HG03280 (cell line): Measurements from ENCODE around the gene MRC2.
"Not testable (repeated sequence)": the region's sequence is repeated elsewhere in the genome, so short reads cannot be mapped to it uniquely, and the experiment has no call there.

Source experiments
- ATAC-seq: cut with Tn5 transposase; IDR thresholded peaks from one replicate; pipeline ENCODE4 v1.9.1; 2021; ENCODE audit warnings: mild to moderate bottlenecking, moderate library complexity; ENCODE audit not compliant: unreplicated experiment

Gene MRC2

DNA sequence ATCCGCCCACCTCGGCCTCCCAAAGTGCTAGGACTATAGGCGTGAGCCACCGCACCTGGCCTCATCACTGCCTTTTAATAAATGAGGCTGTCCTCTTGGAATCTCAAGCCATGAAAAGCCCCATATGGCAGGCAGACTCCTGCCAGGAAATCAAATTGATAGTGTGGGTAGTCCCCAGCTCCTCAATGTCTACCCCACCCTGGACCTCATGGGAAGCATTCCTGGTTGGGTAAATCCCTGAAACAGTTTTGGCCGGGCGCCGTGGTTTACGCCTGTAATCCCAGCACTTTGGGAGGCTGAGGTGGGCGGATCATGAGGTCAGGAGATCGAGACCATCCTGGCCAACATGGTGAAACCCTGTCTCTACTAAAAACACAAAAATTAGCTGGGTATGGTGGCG is 71.0 kb downstream of the MRC2 start:
- ATAC-seq, result not testable (repeated sequence)

GRCh38 chr17:62700964-62701705 is 73.7 kb downstream of the MRC2 start:
- no peak for ATAC-seq

- no peak for ATAC-seq
Measured at GRCh38 chr17:62701706-62702085, 74.2 kb downstream of the MRC2 start.

DNA sequence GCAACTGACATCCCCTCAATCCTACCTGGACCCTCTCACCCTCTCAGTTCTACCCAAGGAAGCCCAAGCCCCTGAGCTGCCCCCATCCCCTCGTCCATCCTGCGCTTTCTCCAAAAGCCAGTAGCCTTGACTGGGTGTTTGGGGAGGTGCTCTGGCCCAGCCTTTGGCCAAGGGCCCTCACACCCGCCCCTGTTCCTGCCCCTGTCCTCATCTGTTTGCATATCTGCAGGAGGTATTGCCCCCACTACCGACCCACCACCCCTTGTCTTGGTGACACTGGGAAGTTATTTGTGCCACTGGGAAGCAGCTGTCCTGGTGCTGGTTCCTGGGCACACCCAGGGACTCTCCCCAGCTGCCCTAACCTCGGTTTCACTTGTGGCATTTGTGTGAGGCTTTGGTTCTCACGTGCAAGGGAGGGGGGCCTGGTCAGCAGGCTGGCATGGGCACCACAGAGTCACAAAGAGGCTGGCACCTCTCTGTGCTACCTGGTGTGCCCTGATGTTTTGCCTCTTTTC is 75.3 kb downstream of the MRC2 start:
- ATAC-seq, result no peak

DNA sequence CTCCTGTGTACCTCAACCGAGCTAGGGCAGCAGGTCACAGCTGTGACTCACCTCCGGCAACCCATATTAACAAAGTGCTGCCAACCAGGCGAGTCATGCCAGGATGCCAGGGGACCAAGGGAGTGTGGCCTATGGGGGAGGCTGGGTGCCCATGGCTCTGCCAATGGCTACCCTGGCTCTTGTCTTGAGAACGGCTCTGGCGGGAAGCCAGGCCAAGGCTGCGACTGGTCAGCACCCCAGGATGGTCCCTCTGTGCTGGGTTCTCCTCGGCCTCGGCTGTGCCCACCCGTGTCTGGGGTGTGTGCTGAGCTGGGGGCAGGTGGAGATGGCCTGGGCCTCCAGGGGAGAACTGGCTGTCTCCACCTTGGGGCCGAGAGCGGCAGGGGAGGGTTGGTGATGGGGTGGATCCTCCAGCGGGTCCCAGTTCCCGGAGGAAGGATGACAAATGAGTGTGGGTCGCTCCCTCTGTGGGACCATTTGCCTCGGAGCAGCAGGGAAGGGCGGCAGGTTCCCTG is 75.8 kb downstream of the MRC2 start:
- ATAC-seq, result no peak

DNA sequence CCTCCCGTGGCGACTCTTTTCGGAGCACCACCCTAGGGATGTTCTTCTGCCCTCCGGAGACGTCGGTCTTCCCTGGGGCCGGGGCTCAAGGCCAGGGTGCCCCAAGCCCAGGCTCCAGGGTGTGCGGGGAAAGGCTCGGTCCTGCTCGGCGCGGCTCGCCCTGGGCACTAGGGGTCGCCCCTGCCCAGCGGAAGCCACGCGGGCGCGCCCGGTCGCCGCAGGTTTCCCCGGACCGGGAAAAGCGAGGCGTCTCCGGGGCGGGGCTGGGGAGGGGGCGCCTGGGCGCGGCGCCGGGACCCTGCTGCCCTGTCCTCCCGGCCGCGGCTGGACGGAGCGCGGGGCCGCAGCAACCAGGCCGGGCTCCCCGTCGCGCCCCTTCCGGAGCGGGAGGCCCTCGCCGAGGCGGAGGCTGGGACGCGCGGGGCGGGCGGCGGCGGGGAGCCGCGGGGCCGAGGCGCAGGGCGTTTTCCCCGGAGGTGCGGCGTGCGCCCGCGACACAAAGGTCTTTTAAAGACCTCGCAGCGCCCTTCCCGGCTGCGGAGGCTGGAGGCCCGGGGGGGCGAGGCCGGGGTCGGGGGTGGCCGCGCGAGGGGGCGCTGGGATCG is 76.4 kb downstream of the MRC2 start:
- peak; percentile 89 for ATAC-seq

- no peak for ATAC-seq
Measured at GRCh38 chr17:62704381-62704971, 77.0 kb downstream of the MRC2 start.

GRCh38 chr17:62705156-62705777 is 77.8 kb downstream of the MRC2 start:
- no peak for ATAC-seq

GRCh38 chr17:62705778-62706597 is 78.5 kb downstream of the MRC2 start:
- ATAC-seq, result no peak

- no peak for ATAC-seq
Measured at GRCh38 chr17:62706598-62707424, 79.3 kb downstream of the MRC2 start.

DNA sequence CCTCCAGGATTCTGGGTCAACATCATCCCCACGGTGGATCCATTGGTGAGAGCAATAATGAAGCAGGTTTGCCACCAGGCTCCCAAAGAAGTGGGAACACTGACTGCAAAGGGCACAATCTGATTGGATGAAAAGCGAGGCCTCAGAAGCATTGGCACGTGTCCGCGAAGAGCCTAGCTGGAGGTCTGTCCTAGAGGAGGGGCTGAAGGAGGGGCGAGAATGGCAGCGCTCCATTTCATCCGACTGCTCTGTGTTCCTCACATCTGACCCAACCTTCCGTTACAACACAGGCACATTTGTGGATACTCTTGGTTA is 79.9 kb downstream of the MRC2 start:
- ATAC-seq, result no peak

GRCh38 chr17:62708587-62708986 is 81.1 kb downstream of the MRC2 start:
- ATAC-seq, result no peak

DNA sequence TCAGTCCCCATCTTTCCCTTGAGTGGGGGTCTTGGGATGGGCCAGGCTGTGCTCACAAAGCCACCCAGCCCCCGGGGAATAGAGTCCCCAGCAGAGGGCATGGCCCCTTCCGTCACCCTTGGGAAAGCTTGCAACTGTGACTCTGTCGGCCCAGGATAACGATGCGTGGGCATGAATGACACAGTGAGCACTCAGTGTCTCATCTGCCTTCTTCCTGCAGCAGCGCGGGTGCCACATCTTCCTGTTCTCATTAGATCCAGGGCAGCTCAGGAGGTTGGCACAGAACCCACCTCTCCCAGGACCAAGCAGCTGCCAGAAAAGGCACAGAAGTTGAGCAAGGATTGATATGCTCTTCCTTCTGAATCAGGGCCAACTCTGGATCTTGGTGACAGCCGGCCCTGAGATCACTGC is 84.7 kb downstream of the MRC2 start:
- no peak for ATAC-seq

GRCh38 chr17:62713086-62713881 is 85.8 kb downstream of the MRC2 start:
- ATAC-seq, result no peak

GRCh38 chr17:62714016-62714777 is 86.7 kb downstream of the MRC2 start:
- no peak for ATAC-seq

GRCh38 chr17:62715882-62716390 is 88.5 kb downstream of the MRC2 start:
- no peak for ATAC-seq

- no peak for ATAC-seq
Measured at GRCh38 chr17:62716834-62717588, 89.5 kb downstream of the MRC2 start.

DNA sequence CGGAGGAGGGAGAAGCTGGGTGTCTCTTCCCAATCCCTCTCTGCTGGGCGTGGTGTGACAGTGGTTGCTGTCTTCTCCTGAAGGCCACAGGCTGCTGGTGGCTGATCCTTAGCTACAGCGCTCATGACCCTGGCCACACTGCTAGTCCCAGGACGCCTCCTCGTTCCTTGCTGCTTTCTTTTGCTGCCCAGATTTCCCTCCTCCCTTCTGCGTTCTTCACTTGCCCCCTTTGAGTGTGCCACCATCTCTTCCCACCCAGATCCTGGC is 90.1 kb downstream of the MRC2 start:
- ATAC-seq, result no peak
